CD4-positive, alpha-beta T cell treated with Interleukin-1 beta for 1 hour (primary cell): ENCODE results near the gene CSTPP1.
"Not testable (repeated sequence)": the region's sequence is repeated elsewhere in the genome, so short reads cannot be mapped to it uniquely, and the experiment has no call there.

Source experiments
- DNase-seq, 2 donors: peaks; one replicate each; pipeline ENCODE4 v3.0.0-alpha.2; 2020 to 2022

CSTPP1 gene

DNA sequence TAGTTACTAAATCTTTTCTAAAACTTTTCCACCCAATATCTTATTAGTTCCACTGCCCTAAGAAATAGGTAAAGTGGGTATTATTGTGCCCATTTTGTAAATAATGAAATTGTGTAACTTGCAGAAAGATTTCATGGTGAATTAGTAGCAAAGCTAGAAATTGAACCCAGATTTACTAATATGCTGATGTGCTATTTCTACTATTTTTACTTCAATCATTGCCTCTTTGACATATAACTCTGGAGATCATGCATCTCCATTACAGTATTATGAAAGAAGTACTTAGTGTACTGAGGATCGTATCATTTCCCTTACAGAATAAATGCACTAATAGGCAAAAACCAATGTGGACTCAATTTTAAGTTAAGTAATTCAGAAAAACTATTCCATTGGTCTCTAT is 119.0 kb downstream of the CSTPP1 start:
- no peak for DNase-seq

DNA sequence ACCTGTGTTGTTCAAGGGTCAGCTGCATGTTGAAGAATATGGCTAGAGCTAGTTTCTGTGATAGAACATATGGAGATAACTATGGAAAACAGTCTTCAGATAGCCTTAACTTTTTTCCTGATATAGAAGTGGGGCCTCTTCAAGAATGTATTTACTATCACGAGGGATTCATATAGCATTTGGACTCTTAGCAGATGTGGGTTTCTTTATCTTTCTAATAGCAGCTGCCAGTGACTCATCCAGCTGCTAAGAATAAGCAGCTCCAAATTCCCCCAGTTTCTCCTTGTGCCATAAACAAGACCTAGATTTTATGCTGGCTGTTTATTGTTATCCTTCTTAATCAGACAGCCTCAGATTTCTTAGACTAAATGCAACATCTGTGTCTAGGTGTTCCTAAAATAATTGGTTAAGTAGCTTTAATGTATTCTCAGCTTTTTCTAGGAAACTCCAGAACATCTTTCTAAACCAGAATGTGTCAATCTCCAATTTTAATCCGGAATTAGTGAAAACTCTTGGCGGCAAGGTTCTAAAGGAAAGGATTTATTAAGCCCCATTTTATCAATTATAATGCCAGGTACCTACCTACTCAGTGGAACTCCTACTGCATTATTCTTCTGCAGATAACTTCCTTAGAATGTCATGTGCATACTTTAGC is 119.8 kb downstream of the CSTPP1 start:
- no peak for DNase-seq

- DNase-seq, result no peak
These were observed 120.8 kb downstream of the CSTPP1 start for GRCh38 chr11:47057365-47057764.

DNA sequence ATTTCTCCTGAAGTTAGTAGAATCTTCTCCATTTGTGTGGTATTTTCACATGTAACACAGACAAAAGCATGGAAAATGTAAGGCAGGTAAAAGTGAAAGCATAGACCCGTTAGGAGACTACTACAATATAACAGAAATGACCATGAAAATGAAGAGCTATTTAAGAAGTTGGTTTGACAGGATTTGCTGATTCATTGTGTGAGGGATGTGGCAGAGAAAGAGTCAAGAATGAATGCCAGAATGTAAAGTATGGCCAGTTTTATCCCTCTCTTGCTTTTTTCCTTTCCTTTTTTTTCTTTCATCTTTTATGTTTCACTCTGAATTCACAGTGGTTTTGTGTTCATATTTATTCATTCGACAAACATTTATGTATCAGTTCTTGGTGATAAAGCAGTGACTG is 124.2 kb downstream of the CSTPP1 start:
- DNase-seq, result no peak

DNA sequence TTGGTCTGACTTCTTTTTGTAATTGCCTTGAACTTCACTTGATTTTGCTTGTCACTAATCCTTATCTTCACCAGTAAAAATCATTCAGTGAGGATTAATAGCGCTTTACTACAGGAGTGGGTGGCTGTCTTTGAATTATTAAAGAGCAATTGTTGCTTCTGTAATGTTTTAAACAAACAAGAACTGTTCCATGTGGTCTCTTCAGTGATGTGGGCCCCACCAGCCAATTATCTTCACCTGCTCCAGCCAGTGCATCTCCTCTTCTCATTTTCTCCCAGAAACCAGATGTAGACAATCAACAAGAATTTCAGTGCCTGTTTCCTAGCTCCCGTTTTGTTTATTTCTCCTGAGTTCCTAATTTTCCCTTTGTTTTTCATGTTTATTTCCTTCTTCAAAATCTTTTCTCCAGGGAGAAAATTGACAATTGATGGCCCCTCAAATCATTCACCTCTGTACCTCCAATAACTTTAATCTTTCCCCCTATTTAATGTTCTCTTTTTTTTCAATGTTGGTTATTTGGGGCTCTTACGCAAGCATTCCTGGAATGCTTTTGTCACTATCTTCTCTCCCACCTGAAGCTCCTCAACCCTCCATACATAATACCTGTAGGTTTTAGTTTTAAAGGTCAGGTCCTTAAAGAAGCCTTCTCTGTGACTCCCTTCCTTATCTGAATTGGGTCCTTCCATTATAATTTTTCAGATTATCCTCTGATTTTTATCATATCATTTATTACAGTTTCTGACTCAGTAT is 125.0 kb downstream of the CSTPP1 start:
- DNase-seq, result no peak

DNA sequence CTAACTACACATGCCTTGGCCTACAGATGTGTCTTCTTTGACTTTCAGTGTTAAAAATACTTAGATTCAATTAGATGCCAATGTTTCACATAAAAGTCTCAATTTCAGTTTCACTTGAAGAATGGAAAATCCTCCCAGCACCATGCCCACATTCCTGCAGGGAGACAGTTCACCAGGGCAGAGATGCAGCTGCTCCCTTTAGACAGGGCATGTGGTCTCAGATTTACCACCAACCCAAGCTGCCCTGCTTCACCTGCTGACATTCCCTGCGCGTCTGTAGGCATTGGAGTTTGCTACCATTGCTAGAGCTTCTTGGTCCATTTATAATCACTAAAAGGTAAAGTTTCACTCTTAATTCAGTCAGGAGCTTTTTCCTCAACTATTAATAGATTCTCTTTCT is 126.2 kb downstream of the CSTPP1 start:
- DNase-seq, result no peak

DNA sequence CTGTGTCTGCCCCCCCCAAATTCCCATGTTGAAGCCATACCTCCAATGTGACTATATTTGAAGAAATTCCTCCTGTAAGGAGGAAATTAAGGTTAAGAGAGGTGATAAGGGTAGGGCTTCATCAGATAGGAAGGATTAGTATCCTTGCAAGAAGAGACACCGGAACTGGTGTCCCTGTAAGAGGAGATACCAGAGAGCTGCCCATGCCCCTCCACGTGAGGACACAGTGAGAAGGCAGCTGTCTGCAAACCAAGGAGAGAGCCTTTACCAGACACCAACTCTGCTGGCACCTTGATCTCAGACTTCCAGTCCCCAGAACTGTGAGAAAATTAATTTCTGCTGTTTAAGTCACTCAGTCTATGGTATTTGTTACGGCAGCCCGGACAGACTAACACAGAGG is 130.8 kb downstream of the CSTPP1 start:
- DNase-seq, result no peak

DNA sequence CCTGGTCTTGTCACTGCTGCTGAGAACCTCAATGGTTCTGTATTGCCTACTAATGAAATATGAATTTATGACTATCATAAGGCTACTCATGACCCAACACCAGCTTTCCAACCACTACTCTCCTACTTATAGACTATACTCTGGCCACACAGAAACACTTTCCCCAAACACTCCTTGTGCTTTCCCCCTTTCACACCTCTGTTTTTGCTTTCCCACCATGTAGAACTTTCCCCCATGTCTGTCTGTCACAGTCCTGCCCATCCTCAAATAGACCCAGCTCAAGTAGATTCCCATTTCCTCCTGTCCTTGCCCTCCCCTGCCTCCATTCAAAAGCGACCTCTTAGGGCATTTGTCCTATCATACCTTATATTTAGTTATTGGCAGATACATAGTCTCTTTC is 134.2 kb downstream of the CSTPP1 start:
- no peak for DNase-seq

GRCh38 chr11:47071341-47071740 is 134.8 kb downstream of the CSTPP1 start:
- DNase-seq, result no peak

DNA sequence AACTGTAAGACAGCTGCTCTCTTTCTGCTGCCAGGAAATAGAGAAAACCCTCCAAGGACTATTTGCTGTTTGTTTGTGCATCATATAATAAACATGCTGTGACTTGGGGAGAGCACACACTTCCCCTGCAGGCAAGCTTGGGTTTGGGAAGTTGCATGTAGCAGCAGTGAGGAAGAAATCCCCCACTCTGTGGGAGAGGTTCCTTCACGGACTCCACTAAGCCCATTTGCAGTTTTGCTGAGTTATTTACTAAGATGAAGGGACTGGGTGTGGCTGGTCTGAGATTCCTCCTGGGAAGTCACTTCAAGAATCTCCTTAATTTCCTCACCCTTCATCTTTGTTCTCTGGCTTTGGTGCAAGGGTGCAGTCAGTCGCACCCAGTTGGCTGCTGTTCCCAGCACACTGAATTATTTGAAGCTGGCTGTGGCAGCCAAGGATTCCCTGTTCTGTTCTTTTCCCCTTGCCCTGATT is 135.3 kb downstream of the CSTPP1 start:
- DNase-seq, result no peak

GRCh38 chr11:47078751-47079521 is 142.4 kb downstream of the CSTPP1 start:
- no peak for DNase-seq

- not testable (repeated sequence) for DNase-seq
These were observed 144.2 kb downstream of the CSTPP1 start for GRCh38 chr11:47080775-47081174.

DNA sequence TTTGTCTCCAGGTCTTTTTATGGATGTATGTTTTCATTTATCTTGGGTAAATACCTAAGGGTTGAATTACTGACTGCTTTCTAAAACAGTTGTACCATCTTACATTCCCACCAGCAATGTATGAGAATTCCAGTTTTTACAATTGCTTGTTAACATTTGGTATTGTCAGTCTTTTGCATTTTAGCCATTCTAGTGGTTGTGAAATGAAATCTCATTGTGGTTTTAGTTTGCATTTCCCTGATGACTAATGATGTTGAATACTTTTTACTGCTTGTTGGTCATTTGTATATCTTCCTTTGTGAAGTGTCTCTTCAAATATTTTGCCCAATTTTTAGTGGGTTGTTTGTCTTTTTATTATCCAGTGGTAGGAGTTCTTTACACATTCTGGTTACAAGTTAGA is 147.4 kb downstream of the CSTPP1 start:
- DNase-seq, result no peak

GRCh38 chr11:47087801-47088200 is 151.2 kb downstream of the CSTPP1 start:
- no peak for DNase-seq

GRCh38 chr11:47093541-47093940 is 157.0 kb downstream of the CSTPP1 start:
- DNase-seq, result no peak

GRCh38 chr11:47096871-47097270 is 160.3 kb downstream of the CSTPP1 start:
- not testable (repeated sequence) for DNase-seq

DNA sequence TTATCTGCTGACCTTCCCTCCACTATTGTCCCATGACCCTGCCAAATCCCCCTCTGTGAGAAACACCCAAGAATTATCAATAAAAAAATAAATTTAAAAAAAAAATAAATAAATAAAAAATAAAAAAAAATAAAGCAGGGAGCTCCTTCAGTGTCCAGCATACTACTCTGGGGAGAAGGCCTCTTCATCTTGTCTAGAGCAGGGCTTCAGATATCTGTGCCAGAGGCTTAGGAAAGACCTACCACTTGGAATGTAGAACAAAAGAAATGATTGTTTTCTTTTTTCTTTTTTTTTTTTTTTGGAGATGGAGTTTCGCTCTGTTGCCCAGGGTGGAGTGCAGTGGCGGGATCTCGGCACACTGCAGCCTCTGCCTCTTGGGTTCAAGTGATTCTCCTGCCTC is 161.7 kb downstream of the CSTPP1 start:
- DNase-seq, result not testable (repeated sequence)

DNA sequence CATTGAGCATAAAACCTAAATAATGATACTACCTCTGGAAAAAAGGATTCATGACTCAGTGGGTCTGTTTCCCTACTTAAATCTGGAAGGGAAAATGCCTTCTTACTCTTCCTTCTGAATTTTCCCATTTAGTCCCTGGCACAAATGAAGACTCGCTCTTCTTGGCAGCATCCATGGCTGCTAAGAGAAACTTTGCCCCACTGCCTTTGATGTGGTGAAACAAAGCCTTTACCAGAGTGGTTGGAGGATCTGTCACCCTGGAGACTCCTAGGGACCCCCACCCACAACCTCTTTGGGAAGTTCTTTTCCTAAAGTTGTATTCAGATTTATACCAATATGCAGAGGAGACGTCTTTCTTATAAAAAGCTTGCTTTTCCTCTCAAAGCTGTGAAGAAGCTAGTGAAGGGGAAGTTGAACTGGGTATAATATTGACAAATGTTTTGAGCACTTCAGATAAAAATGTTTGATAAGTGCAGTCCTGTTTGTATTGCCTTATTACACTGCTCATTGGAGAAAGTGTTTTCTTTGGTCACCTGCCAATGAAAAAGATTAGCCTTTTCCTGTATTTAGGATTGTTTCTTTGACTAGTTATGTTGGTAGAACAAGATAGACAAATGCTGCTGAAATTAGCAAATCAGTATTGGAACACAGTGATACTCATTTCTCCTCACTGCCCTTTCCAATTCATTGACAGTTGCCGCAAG is 162.8 kb downstream of the CSTPP1 start:
- no peak for DNase-seq

DNA sequence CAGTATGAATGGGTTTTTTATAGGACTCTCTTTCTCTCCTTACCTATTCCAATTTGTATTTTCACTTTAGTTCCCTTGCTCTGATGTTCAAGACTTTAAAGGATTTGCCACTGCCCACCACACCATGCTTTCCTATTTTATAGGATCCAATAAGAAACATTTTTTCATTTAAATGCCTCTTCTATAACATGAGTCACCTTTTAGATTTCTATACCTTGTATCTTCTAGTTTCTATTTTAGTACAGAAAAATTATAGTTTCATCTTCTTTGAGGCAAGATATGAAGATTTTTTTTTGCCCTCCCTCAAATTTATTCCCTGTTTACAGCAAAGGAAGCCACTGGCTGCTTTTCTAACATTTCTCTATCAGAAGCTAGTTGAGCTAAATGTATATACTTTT is 163.4 kb downstream of the CSTPP1 start:
- no peak for DNase-seq

GRCh38 chr11:47101406-47101805 is 164.8 kb downstream of the CSTPP1 start:
- no peak for DNase-seq

DNA sequence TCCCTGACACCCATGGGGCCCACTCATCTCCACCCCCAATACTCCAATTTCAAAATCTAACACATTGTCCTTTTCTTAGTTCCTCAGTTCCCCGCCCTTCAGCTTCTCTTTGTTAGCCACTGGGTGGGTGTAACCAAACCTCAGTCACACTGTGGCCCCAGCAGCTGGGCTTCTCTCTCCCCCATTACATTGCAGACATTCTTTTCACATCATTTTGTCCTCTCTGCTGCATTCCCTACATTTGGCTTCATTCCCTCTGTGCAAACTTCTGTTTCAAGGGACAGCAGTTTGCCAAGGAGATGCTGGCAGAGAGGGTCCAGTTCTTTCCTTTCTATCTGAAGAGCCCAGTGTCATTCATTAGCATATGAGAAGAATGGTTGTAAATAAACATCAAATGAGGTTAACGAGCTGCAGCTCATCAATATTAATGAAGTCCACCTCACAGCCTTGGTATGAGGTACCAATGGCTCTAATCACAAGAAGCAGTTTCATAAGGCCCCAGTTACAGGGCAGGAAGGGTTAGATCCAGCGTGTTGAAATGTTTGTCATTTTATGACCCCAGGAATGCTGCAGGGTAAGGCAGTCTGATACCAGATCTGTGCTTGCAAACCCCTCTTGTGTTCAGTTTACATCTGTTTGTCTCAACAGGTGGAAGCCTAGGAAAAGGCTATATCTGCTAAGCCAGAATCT is 167.8 kb downstream of the CSTPP1 start:
- no peak for DNase-seq

DNA sequence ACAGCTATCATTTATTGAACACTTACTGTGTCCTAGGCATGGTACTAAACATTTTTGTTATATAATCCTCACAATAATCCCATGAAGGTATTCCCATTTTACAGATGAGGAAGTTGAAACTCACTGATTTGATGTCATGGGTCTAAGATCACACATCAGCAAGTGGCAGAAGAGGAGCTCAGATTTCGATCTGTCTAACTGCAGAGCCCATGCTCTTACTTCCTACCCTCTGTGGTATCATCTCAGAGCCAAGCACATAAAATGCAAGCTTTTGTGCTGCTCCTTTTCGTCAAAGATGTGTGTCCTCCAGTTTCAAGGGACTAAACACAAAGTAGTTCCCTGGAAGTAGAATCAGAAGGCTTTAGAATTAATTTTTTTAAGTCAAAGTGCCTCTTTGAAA is 169.0 kb downstream of the CSTPP1 start:
- DNase-seq, result no peak

DNA sequence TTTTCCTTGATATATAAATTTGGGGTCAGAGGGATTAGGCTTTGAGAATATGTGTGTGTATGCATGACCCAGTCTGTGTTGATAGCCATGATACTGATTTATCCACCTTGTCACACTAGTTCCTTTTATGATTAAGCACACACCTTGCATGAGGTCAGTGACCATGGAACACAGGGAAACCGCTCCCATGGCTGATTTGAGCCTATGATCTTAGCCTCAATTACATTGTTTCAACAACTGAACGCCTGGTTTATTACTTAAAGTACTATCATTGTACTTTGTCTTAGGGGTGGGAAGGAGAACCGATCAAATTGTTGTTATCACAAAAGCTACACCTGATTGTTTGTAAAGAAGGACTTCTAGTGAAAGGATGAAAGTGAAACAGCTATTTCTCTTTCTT is 169.4 kb downstream of the CSTPP1 start:
- no peak for DNase-seq
